ENCODE data around the gene RAB27A.
"Not testable (repeated sequence)": the region's sequence is repeated elsewhere in the genome, so short reads cannot be mapped to it uniquely, and the experiment has no call there.

Gene RAB27A

GRCh38 chr15:55282284-55282833 is 7.3 kb downstream of the RAB27A start:
- in situ Hi-C loops (cut with HindIII; ENCODE audit: low sequenced_read_pairs), result no loop called here

- in situ Hi-C loops (cut with HindIII; ENCODE audit: low sequenced_read_pairs), result no loop called here
These were observed 7.9 kb downstream of the RAB27A start for GRCh38 chr15:55281517-55282228.

- in situ Hi-C loops (cut with HindIII; ENCODE audit: low sequenced_read_pairs), result not testable (repeated sequence)
These were observed 9.0 kb downstream of the RAB27A start for GRCh38 chr15:55280589-55280988.

- in situ Hi-C loops (cut with HindIII; ENCODE audit: low sequenced_read_pairs), result no loop called here
These were observed 9.8 kb downstream of the RAB27A start for GRCh38 chr15:55279746-55280351.

- in situ Hi-C loops (cut with HindIII; ENCODE audit: low sequenced_read_pairs), result no loop called here
These were observed 10.4 kb downstream of the RAB27A start for GRCh38 chr15:55279100-55279745.

GRCh38 chr15:55277715-55278114 is 11.9 kb downstream of the RAB27A start:
- in situ Hi-C loops (cut with HindIII; ENCODE audit: low sequenced_read_pairs), result no loop called here

- in situ Hi-C loops (cut with HindIII; ENCODE audit: low sequenced_read_pairs), result no loop called here
These were observed 12.5 kb downstream of the RAB27A start for GRCh38 chr15:55277116-55277564.

- in situ Hi-C loops (cut with HindIII; ENCODE audit: low sequenced_read_pairs), result no loop called here
These were observed 13.3 kb downstream of the RAB27A start for GRCh38 chr15:55276324-55276723.

- in situ Hi-C loops (cut with HindIII; ENCODE audit: low sequenced_read_pairs), result no loop called here
These were observed 19.3 kb downstream of the RAB27A start for GRCh38 chr15:55270291-55270690.

- in situ Hi-C loops (cut with HindIII; ENCODE audit: low sequenced_read_pairs), result no loop called here
These were observed 21.4 kb downstream of the RAB27A start for GRCh38 chr15:55268176-55268695.

GRCh38 chr15:55267401-55268175 is 22.0 kb downstream of the RAB27A start:
- in situ Hi-C loops (cut with HindIII; ENCODE audit: low sequenced_read_pairs), result no loop called here

GRCh38 chr15:55266547-55266946 is 23.1 kb downstream of the RAB27A start:
- in situ Hi-C loops (cut with HindIII; ENCODE audit: low sequenced_read_pairs), result no loop called here

GRCh38 chr15:55260562-55261131 is 29.0 kb downstream of the RAB27A start:
- in situ Hi-C loops (cut with HindIII; ENCODE audit: low sequenced_read_pairs), result no loop called here

- in situ Hi-C loops (cut with HindIII; ENCODE audit: low sequenced_read_pairs), result no loop called here
These were observed 31.7 kb downstream of the RAB27A start for GRCh38 chr15:55257938-55258337.

GRCh38 chr15:55257012-55257670 is 32.5 kb downstream of the RAB27A start:
- in situ Hi-C loops (cut with HindIII; ENCODE audit: low sequenced_read_pairs), result no loop called here

- in situ Hi-C loops (cut with HindIII; ENCODE audit: low sequenced_read_pairs), result no loop called here
These were observed 33.2 kb downstream of the RAB27A start for GRCh38 chr15:55256281-55257011.

- in situ Hi-C loops (cut with HindIII; ENCODE audit: low sequenced_read_pairs), result no loop called here
These were observed 33.9 kb downstream of the RAB27A start for GRCh38 chr15:55255714-55256113.

- in situ Hi-C loops (cut with HindIII; ENCODE audit: low sequenced_read_pairs), result no loop called here
These were observed 34.5 kb downstream of the RAB27A start for GRCh38 chr15:55254916-55255679.
